CD4-positive, CD25-positive, alpha-beta regulatory T cell (primary cell): ENCODE data around the gene PPP4R3B. TPM values are rescaled to one million over a fixed set of nuclear protein-coding genes. Genes with fewer than 3 reads are reported as not detected.

ENCODE experiments used
- ATAC-seq, 2 donors: fragments of 150-1000 bp; cut with Tn5 transposase; one replicate each; pipeline ENCODE4 v1.10.0; 2021; ENCODE audit warnings: low read depth in 2 of 2, moderate number of reproducible peaks in 2 of 2, moderate library complexity in 1 of 2
- DNase-seq, 3 donors: peaks; one replicate each; pipeline versions ENCODE4 v3.0.0 to v3.0.0-alpha.2; 2012 to 2022; ENCODE audit warnings: mixed read lengths in 1 of 3
- H3K27ac ChIP-seq: one replicate; pipeline ENCODE4 v1.7.0; 2013; ENCODE audit warnings: mild to moderate bottlenecking, low read length; ENCODE audit not compliant: insufficient read depth, poor library complexity, severe bottlenecking
- H3K27me3 ChIP-seq: one replicate; pipeline ENCODE4 v1.7.0; 2013; ENCODE audit warnings: low read length; ENCODE audit not compliant: control insufficient read depth, insufficient read depth
- H3K36me3 ChIP-seq: one replicate; pipeline ENCODE4 v1.7.0; 2013; ENCODE audit warnings: mild to moderate bottlenecking, low read length, moderate library complexity; ENCODE audit not compliant: control insufficient read depth, insufficient read depth
- H3K4me1 ChIP-seq: 2 replicates; pipeline ENCODE4 v1.7.0; 2013; ENCODE audit warnings: mild to moderate bottlenecking, low read length; ENCODE audit not compliant: insufficient read depth, control insufficient read depth, poor library complexity, severe bottlenecking
- H3K4me3 ChIP-seq: one replicate; pipeline ENCODE4 v1.7.0; 2013; ENCODE audit warnings: low read depth, mild to moderate bottlenecking, low read length, moderate library complexity
- H3K9me3 ChIP-seq, 2 experiments: 1 replicate in 1 of 2; 2 replicates in 1 of 2; pipeline ENCODE4 v1.7.0; 2013; ENCODE audit warnings: low read length in 2 of 2, mild to moderate bottlenecking in 1 of 2, moderate library complexity in 1 of 2; ENCODE audit not compliant: control insufficient read depth in 2 of 2
- H3K27ac Mint-ChIP-seq, 3 donors: one replicate each; pipeline ENCODE4 v1.8.0; 2020 to 2022; ENCODE audit warnings: mild to moderate bottlenecking in 3 of 3, mixed read lengths in 3 of 3, moderate library complexity in 2 of 3
- H3K27me3 Mint-ChIP-seq: one replicate; pipeline ENCODE4 v1.8.0; 2022; ENCODE audit warnings: mild to moderate bottlenecking, mixed read lengths
- H3K36me3 Mint-ChIP-seq: one replicate; pipeline ENCODE4 v1.8.0; 2020; ENCODE audit warnings: mixed read lengths
- H3K4me1 Mint-ChIP-seq, 4 donors: one replicate each; pipeline ENCODE4 v1.8.0; 2020 to 2022; ENCODE audit warnings: mixed read lengths in 4 of 4, mild to moderate bottlenecking in 1 of 4
- H3K4me3 Mint-ChIP-seq, 4 donors: one replicate each; pipeline ENCODE4 v1.8.0; 2020 to 2022; ENCODE audit warnings: mild to moderate bottlenecking in 4 of 4, mixed read lengths in 4 of 4, moderate library complexity in 3 of 4
- H3K9me3 Mint-ChIP-seq, 7 donors: one replicate each; pipeline ENCODE4 v1.8.0; 2020 to 2022; ENCODE audit warnings: mixed read lengths in 7 of 7, mild to moderate bottlenecking in 3 of 7, moderate library complexity in 2 of 7
- polyA plus RNA-seq, 4 donors: library from polyadenylated mRNA; unstranded; fragments of 300-500 nt; fragmentation: Illumina TruSeq; gene quantifications; one replicate each; pipeline ENCODE4 v1.2.3, GENCODE V29; 2021
- total RNA-seq: library from RNA; stranded (reverse); gene quantifications from one replicate; pipeline ENCODE4 v1.2.3, GENCODE V29; 2022

PPP4R3B gene
- total and polyA plus RNA-seq, 5 donors from 2014 or later, result 71.8 to 85.4 (median 77.6) TPM

- Mint-ChIP-seq H3K4me3 (peak overlapping the region in 3 of 4 donors; percentile 8 to 19 (median 18)), H3K4me1 (peaks cover 16 to 22% (median 21%) of the 10 kb centered on the region in 4 donors), H3K9me3 (peaks cover 0 to 5% (median 0%) of the 10 kb centered on the region in 7 donors), H3K36me3 (peaks cover 40% of the 10 kb centered on the region), H3K27ac (peak overlapping the region; percentile 74 to 84 (median 79)), H3K27me3 (no peaks in the 10 kb centered on the region)
- ATAC-seq (peak; percentile 71 to 81), DNase-seq (peak in 2 of 3 donors; percentile 53 to 77)
- Histone ChIP-seq H3K9me3 (no peaks in the 10 kb centered on the region), H3K27ac (peak overlapping the region; percentile 57), H3K36me3 (peaks cover 15% of the 10 kb centered on the region), H3K4me3 (peak overlapping the region; percentile 57), H3K27me3 (no peaks in the 10 kb centered on the region), H3K4me1 (peaks cover 12% of the 10 kb centered on the region)
Observed at GRCh38 chr2:55530539-55531081, 86.8 kb downstream of the PPP4R3B start.

GRCh38 chr2:55526174-55526573, 91.2 kb downstream of the PPP4R3B start:
- H3K4me1 Mint-ChIP-seq, result peaks cover 11 to 18% (median 13%) of the 10 kb centered on the region in 4 donors
- Histone ChIP-seq H3K4me1 (peaks cover 12% of the 10 kb centered on the region), H3K4me3 (no peak overlapping the region), H3K27me3 (no peaks in the 10 kb centered on the region), H3K27ac (no peak overlapping the region), H3K9me3 (no peaks in the 10 kb centered on the region), H3K36me3 (peaks cover 21% of the 10 kb centered on the region)
- ATAC-seq (no peak), DNase-seq (no peak)
- peaks cover 0 to 5% (median 0%) of the 10 kb centered on the region in 7 donors for H3K9me3 Mint-ChIP-seq
- no peaks in the 10 kb centered on the region for H3K27me3 Mint-ChIP-seq
- peak overlapping the region in 1 of 3 donors; percentile 34 for H3K27ac Mint-ChIP-seq
- H3K36me3 Mint-ChIP-seq, result peaks cover 28% of the 10 kb centered on the region
- no peak overlapping the region for H3K4me3 Mint-ChIP-seq

- no peaks in the 10 kb centered on the region for H3K27me3 Mint-ChIP-seq
- no peak overlapping the region for H3K27ac ChIP-seq
- no peaks in the 10 kb centered on the region for H3K27me3 ChIP-seq
- H3K4me3 Mint-ChIP-seq, result no peak overlapping the region
- peaks cover 21% of the 10 kb centered on the region for H3K36me3 ChIP-seq
- H3K9me3 ChIP-seq, result no peaks in the 10 kb centered on the region
- peaks cover 9 to 15% (median 12%) of the 10 kb centered on the region in 4 donors for H3K4me1 Mint-ChIP-seq
- H3K4me1 ChIP-seq, result peaks cover 8% of the 10 kb centered on the region
- H3K36me3 Mint-ChIP-seq, result peaks cover 22% of the 10 kb centered on the region
- H3K27ac Mint-ChIP-seq, result no peak overlapping the region
- no peak overlapping the region for H3K4me3 ChIP-seq
- DNase-seq (no peak), ATAC-seq (no peak)
- H3K9me3 Mint-ChIP-seq, result no peaks in the 10 kb centered on the region
Observed at GRCh38 chr2:55524884-55525437, 92.5 kb downstream of the PPP4R3B start.

GRCh38 chr2:55519938-55520885, 97.2 kb downstream of the PPP4R3B start:
- H3K4me1 ChIP-seq, result peaks cover 14% of the 10 kb centered on the region

GRCh38 chr2:55518841-55519165, 98.6 kb downstream of the PPP4R3B start:
- Histone ChIP-seq H3K36me3 (peaks cover 1% of the 10 kb centered on the region), H3K4me3 (peak overlapping the region; percentile 86), H3K27me3 (no peaks in the 10 kb centered on the region), H3K9me3 (no peaks in the 10 kb centered on the region), H3K4me1 (peaks cover 14% of the 10 kb centered on the region), H3K27ac (peak overlapping the region; percentile 91)
- Mint-ChIP-seq H3K27ac (peak overlapping the region; percentile 98 to 100 (median 100)), H3K27me3 (no peaks in the 10 kb centered on the region), H3K4me1 (peaks cover 8 to 25% (median 18%) of the 10 kb centered on the region in 4 donors), H3K36me3 (peaks cover 8% of the 10 kb centered on the region), H3K9me3 (no peaks in the 10 kb centered on the region), H3K4me3 (peak overlapping the region; percentile 95 to 99 (median 98))
- ATAC-seq (peak; percentile 1 to 4), DNase-seq (peak in 1 of 3 donors; percentile 38)

More at GRCh38 chr2:55519938-55520885, 97.2 kb downstream of the PPP4R3B start:
- ATAC-seq (peak; percentile 1 to 3), DNase-seq (peak in 2 of 3 donors; percentile 37 to 38)
- Histone ChIP-seq H3K27me3 (no peaks in the 10 kb centered on the region), H3K36me3 (peaks cover 8% of the 10 kb centered on the region), H3K9me3 (no peaks in the 10 kb centered on the region), H3K4me3 (peak overlapping the region; percentile 86), H3K27ac (peak overlapping the region; percentile 91)
- peak overlapping the region; percentile 98 to 100 (median 100) for H3K27ac Mint-ChIP-seq
- H3K9me3 Mint-ChIP-seq, result no peaks in the 10 kb centered on the region
- H3K4me3 Mint-ChIP-seq, result peak overlapping the region; percentile 95 to 99 (median 98)
- peaks cover 11% of the 10 kb centered on the region for H3K36me3 Mint-ChIP-seq
- no peaks in the 10 kb centered on the region for H3K27me3 Mint-ChIP-seq
- peaks cover 11 to 24% (median 18%) of the 10 kb centered on the region in 4 donors for H3K4me1 Mint-ChIP-seq

- Histone ChIP-seq H3K4me1 (no peaks in the 10 kb centered on the region), H3K9me3 (no peaks in the 10 kb centered on the region), H3K27ac (no peak overlapping the region), H3K36me3 (no peaks in the 10 kb centered on the region), H3K4me3 (no peak overlapping the region), H3K27me3 (no peaks in the 10 kb centered on the region)
- no peaks in the 10 kb centered on the region for H3K36me3 Mint-ChIP-seq
- peaks cover 0 to 8% (median 0%) of the 10 kb centered on the region in 4 donors for H3K4me1 Mint-ChIP-seq
- peaks cover 4% of the 10 kb centered on the region for H3K27me3 Mint-ChIP-seq
- DNase-seq (no peak), ATAC-seq (no peak)
- H3K4me3 Mint-ChIP-seq, result no peak overlapping the region
- H3K9me3 Mint-ChIP-seq, result no peaks in the 10 kb centered on the region
- H3K27ac Mint-ChIP-seq, result no peak overlapping the region
Observed at GRCh38 chr2:55511508-55512124, 105.8 kb downstream of the PPP4R3B start.

- ATAC-seq, result no peak
- no peaks in the 10 kb centered on the region for H3K36me3 Mint-ChIP-seq
- Histone ChIP-seq H3K36me3 (no peaks in the 10 kb centered on the region), H3K4me3 (no peak overlapping the region), H3K4me1 (no peaks in the 10 kb centered on the region), H3K27ac (no peak overlapping the region), H3K27me3 (no peaks in the 10 kb centered on the region), H3K9me3 (no peaks in the 10 kb centered on the region)
- H3K27me3 Mint-ChIP-seq, result peaks cover 10% of the 10 kb centered on the region
- H3K4me1 Mint-ChIP-seq, result no peaks in the 10 kb centered on the region
- no peak overlapping the region for H3K27ac Mint-ChIP-seq
- H3K4me3 Mint-ChIP-seq, result no peak overlapping the region
- no peak for DNase-seq
- H3K9me3 Mint-ChIP-seq, result no peaks in the 10 kb centered on the region
Observed at GRCh38 chr2:55502590-55503141, 114.8 kb downstream of the PPP4R3B start.
